Measurements from ENCODE around the gene GAST. TPM values are rescaled to one million over a fixed set of nuclear protein-coding genes. Genes with fewer than 3 reads are reported as not detected.
A peak's percentile ranks its signal among the peaks of the same experiment; 100 is the strongest.

GAST gene
- total RNA-seq, 1 donor from 2014 or later = not detected

GRCh38 chr17:41734139-41734948 is 22.2 kb downstream of the GAST start, which contains the start of gene HAP1:
Gene HAP1 (minus strand): TSS chr17:41734643. CDS start chr17:41734634, 9 bp downstream.
- H3K27ac Mint-ChIP-seq (ENCODE audit: unreplicated experiment) = no peak within 1 kb of the TSS
- FAIRE-seq (no peak), DNase-seq (ENCODE audit: low read depth) (no peak)
- Histone ChIP-seq H3K4me3 (ENCODE audit: insufficient read depth, low read depth, low read length) (peak within 1 kb of the TSS; percentile 45), H3K4me2 (ENCODE audit: low read length) (peak within 1 kb of the TSS; percentile 87), H3K9me3 (ENCODE audit: insufficient read depth, low read depth, low read length) (no peaks in the 10 kb centered on the region), H3K27ac (ENCODE audit: low read depth, low read length) (no peak within 1 kb of the TSS), H4K20me1 (ENCODE audit: insufficient read depth, low read length) (no peaks in the 10 kb centered on the region), H3K36me3 (ENCODE audit: insufficient read depth, low read length) (no peaks in the 10 kb centered on the region), H3K4me1 (ENCODE audit: insufficient read depth, low read length) (peaks cover 14% of the 10 kb centered on the region), H3K27me3 (ENCODE audit: insufficient read depth, low read length) (peaks cover 56% of the 10 kb centered on the region), H3K9ac (ENCODE audit: low read length) (no peak within 1 kb of the TSS), H3K79me2 (ENCODE audit: insufficient read depth, low read length) (no peaks in the 10 kb centered on the region), H2AFZ (ENCODE audit: low read depth, low read length) (peak within 1 kb of the TSS; percentile 78)
- peak within 1 kb of the TSS; percentile 81 for H3K4me3 Mint-ChIP-seq (ENCODE audit: unreplicated experiment)
- no peak for TF ChIP-seq CTCF (IDR thresholded peaks at IDR 0.05; ENCODE audit: insufficient read depth, low read depth, low read length)
- peak; percentile 91 for TF ChIP-seq EZH2 (IDR thresholded peaks at IDR 0.05; ENCODE audit: insufficient read depth, low read length)
- H3K9me3 Mint-ChIP-seq (ENCODE audit: unreplicated experiment) = no peaks in the 10 kb centered on the region
- no peaks in the 10 kb centered on the region for H3K36me3 Mint-ChIP-seq (ENCODE audit: low read depth, unreplicated experiment)
- H3K4me1 Mint-ChIP-seq (ENCODE audit: low read depth, unreplicated experiment) = peaks cover 2% of the 10 kb centered on the region
- peaks cover 57% of the 10 kb centered on the region for H3K27me3 Mint-ChIP-seq (ENCODE audit: low read depth, unreplicated experiment)

GRCh38 chr17:41734949-41735313 is 22.8 kb downstream of the GAST start:
- H3K4me1 ChIP-seq (ENCODE audit: insufficient read depth, low read length) = peaks cover 19% of the 10 kb centered on the region
- peak overlapping the region; percentile 87 for H3K4me2 ChIP-seq (ENCODE audit: low read length)
- H4K20me1 ChIP-seq (ENCODE audit: insufficient read depth, low read length) = no peaks in the 10 kb centered on the region
- H3K4me3 ChIP-seq (ENCODE audit: insufficient read depth, low read depth, low read length) = peak overlapping the region; percentile 45
- peak overlapping the region; percentile 81 for H3K4me3 Mint-ChIP-seq (ENCODE audit: unreplicated experiment)
- no peak overlapping the region for H3K27ac ChIP-seq (ENCODE audit: low read depth, low read length)
- no peak overlapping the region for H3K27ac Mint-ChIP-seq (ENCODE audit: unreplicated experiment)
- no peaks in the 10 kb centered on the region for H3K36me3 Mint-ChIP-seq (ENCODE audit: low read depth, unreplicated experiment)
- H3K36me3 ChIP-seq (ENCODE audit: insufficient read depth, low read length) = no peaks in the 10 kb centered on the region
- H3K9me3 Mint-ChIP-seq (ENCODE audit: unreplicated experiment) = no peaks in the 10 kb centered on the region
- TF ChIP-seq CTCF (IDR thresholded peaks at IDR 0.05; ENCODE audit: insufficient read depth, low read depth, low read length) (no peak), EZH2 (IDR thresholded peaks at IDR 0.05; ENCODE audit: insufficient read depth, low read length) (no peak)
- H2AFZ ChIP-seq (ENCODE audit: low read depth, low read length) = peak overlapping the region; percentile 78
- DNase-seq (ENCODE audit: low read depth) (no peak), FAIRE-seq (no peak)
- no peaks in the 10 kb centered on the region for H3K79me2 ChIP-seq (ENCODE audit: insufficient read depth, low read length)
- no peak overlapping the region for H3K9ac ChIP-seq (ENCODE audit: low read length)
- H3K4me1 Mint-ChIP-seq (ENCODE audit: low read depth, unreplicated experiment) = peaks cover 2% of the 10 kb centered on the region
- H3K9me3 ChIP-seq (ENCODE audit: insufficient read depth, low read depth, low read length) = no peaks in the 10 kb centered on the region
- peaks cover 56% of the 10 kb centered on the region for H3K27me3 ChIP-seq (ENCODE audit: insufficient read depth, low read length)
- peaks cover 57% of the 10 kb centered on the region for H3K27me3 Mint-ChIP-seq (ENCODE audit: low read depth, unreplicated experiment)

- TF ChIP-seq CTCF (IDR thresholded peaks at IDR 0.05; ENCODE audit: insufficient read depth, low read depth, low read length) (no peak), EZH2 (IDR thresholded peaks at IDR 0.05; ENCODE audit: insufficient read depth, low read length) (no peak)
- Histone ChIP-seq H3K4me2 (ENCODE audit: low read length) (no peak overlapping the region), H3K27ac (ENCODE audit: low read depth, low read length) (no peak overlapping the region), H3K9ac (ENCODE audit: low read length) (no peak overlapping the region), H3K9me3 (ENCODE audit: insufficient read depth, low read depth, low read length) (no peaks in the 10 kb centered on the region), H2AFZ (ENCODE audit: low read depth, low read length) (no peak overlapping the region), H3K4me3 (ENCODE audit: insufficient read depth, low read depth, low read length) (no peak overlapping the region), H3K4me1 (ENCODE audit: insufficient read depth, low read length) (peaks cover 20% of the 10 kb centered on the region), H4K20me1 (ENCODE audit: insufficient read depth, low read length) (no peaks in the 10 kb centered on the region), H3K27me3 (ENCODE audit: insufficient read depth, low read length) (peaks cover 49% of the 10 kb centered on the region), H3K79me2 (ENCODE audit: insufficient read depth, low read length) (no peaks in the 10 kb centered on the region), H3K36me3 (ENCODE audit: insufficient read depth, low read length) (no peaks in the 10 kb centered on the region)
- DNase-seq (ENCODE audit: low read depth) (no peak), FAIRE-seq (no peak)
- H3K27ac Mint-ChIP-seq (ENCODE audit: unreplicated experiment) = peak overlapping the region; percentile 58
- H3K9me3 Mint-ChIP-seq (ENCODE audit: unreplicated experiment) = no peaks in the 10 kb centered on the region
- H3K27me3 Mint-ChIP-seq (ENCODE audit: low read depth, unreplicated experiment) = peaks cover 49% of the 10 kb centered on the region
- H3K4me3 Mint-ChIP-seq (ENCODE audit: unreplicated experiment) = peak overlapping the region; percentile 21
- H3K4me1 Mint-ChIP-seq (ENCODE audit: low read depth, unreplicated experiment) = peaks cover 2% of the 10 kb centered on the region
- no peaks in the 10 kb centered on the region for H3K36me3 Mint-ChIP-seq (ENCODE audit: low read depth, unreplicated experiment)
These were observed 23.6 kb downstream of the GAST start for GRCh38 chr17:41735744-41736143.

Data from astrocyte (in vitro differentiated cells and primary cell).